GM18505 (cell line): Measurements from ENCODE around the gene HMHB1.

ENCODE experiments used
- ATAC-seq: cut with Tn5 transposase; IDR thresholded peaks from one replicate; pipeline ENCODE4 v1.9.1; 2021; ENCODE audit not compliant: unreplicated experiment
- POLR2A ChIP-seq: IDR thresholded peaks from 4 replicates; pipeline ENCODE4 v1.6.1; 2011; ENCODE audit warnings: borderline replicate concordance; ENCODE audit not compliant: insufficient read depth, insufficient read length; ENCODE audit errors: extremely low read depth

Gene HMHB1

DNA sequence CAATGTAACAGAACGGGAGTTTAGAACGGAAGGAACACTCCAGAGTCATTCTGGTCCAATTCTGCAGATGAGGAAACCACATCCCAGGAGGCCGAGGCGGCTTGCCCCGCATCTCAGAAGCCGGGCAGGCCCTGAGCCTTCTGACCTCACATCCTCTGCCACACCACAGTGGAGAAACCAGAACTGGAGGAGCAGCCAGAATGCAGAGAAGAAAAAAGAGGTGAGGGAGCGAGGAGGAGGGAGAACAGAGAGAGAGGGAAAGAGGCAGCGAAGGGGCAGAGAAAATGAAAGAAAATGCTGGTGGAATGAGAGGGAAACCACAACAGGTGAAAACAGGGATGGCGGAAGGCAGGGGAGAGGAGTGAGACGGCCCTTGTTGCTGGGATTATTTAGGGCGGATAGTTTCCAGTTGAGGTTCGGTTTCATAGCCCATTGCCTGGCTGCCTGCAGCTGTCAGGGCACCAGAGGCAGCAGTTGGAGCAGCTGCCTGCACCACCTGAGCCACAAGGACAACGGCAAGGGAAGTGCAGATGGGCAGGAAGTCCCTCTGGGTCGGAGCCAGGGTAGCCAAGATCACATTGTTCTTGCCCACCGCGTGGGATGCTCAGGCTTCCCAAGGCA is at the start of gene HMHB1:
Gene HMHB1 (plus strand): TSS at position 77 of the 621 bp plus-strand sequence.
- ATAC-seq = no peak
- TF ChIP-seq POLR2A = no peak

DNA sequence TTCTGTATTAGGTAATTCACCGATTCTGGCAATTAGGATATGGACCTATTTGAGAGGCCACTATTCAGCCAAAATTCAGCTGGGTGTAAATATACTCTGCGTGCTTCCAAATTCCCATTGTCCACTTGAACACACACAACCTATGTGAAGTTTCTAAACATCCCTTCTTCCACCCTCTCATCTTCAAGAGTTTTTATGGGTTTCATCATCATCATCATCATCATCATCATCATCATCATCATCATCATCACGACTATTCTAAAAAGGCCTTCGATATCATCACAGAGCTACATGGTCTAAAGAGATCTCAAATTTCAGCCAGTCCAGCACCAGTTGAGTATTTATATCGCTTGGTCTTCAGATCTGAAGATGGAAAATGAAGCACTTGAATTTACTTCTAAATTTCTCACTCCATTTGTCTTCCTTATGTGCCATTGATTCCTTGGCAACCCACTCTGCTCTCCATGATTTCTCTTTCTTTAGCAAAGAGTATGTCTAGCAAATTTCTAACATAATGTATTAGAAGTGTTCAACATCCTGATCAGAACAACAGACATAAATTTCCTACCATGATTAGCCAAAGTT is 49.2 kb upstream of the HMHB1 start:
- ATAC-seq = no peak
- TF ChIP-seq POLR2A = no peak

DNA sequence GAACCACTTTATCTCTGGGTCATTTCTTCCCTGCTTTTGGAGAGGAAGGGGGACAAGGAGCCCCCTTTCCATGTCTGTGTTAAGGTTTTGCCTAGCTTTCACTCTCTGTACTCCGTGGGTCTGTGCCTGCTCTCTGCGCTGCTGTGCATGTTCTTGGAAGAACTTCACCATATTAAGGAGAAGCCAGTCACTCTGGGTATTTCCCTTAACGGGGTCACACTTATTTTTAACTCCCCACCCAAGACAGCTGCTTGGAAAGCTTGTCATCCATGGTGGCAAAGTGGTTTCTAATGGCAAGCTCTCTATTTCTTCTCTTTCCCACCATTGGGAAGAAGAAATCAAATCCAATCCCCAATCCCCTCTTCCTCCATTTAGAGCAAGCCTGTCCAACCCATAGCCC is 44.8 kb upstream of the HMHB1 start:
- ATAC-seq = no peak
- no peak for TF ChIP-seq POLR2A

DNA sequence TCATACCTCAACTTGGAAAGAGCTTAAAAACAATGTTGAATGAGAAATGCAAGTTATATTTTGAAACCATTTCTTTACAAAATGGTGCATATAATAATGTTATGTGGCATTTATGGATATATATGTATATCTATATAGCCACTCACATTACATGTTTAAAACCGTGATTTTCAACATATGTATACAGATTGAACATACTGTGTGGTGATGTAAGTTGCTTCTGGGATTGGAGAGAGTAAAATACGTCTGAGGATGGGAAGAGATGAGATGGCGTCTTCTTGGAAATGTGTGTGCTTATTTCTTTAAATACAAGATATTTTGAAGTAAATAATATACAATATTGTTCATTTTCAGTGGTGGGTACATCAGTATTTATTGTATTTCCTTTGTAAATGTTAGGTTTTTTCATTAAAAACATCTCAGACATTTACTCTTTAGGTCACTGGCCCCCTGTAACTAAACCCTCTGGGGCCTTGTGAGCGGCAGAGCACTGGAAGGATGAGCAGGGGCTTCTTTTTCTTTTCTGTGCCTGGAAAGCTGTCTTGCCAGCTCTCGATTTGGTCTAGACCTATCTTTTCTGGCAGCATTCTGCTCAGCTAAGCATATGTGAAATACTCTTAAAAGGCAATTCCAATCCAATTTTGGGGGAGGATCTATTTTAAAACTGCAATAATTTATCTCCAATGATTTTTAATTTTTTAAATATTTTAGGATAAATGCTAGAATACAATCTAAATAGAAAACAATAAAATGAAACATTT is 42.8 kb upstream of the HMHB1 start:
- no peak for ATAC-seq
- no peak for TF ChIP-seq POLR2A

DNA sequence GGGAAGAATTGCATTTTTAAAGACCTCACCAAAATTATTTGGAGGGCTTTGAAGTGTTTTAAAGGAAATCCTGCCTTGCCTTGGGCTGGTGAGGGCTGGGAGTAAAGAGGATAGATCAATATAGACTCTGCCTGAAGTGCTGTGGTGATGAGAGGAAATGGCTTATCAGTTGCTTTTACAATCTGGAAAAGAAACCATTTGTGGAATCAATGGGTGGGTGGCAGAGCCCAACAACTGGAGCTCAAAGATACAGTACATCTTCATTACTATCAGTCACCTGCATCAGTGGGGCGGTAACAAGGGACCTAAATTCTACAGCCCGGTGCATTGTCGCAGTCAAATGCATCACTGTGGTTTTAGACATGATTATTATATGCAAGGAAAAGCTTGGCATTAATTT is 41.5 kb upstream of the HMHB1 start:
- ATAC-seq = no peak
- no peak for TF ChIP-seq POLR2A

DNA sequence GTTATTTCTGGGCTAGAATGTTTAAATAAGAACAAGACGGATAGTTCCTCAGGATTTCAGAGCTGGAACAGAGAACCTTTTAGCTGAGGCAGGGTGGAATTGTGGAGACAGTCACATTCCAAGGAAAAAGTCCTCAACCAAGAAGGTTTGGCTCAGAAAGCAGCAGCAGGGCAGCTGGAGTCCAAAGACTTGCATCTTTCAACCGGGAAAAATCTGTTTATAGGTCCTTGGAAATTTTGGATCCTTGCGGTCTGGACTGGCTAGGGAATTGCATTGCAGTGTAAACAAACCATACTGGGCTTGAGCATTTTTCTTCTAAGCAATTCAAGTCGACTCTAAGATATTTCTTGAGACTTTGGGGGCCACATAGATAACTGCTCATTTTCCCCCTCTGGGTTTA is 40.8 kb upstream of the HMHB1 start:
- no peak for TF ChIP-seq POLR2A
- no peak for ATAC-seq

DNA sequence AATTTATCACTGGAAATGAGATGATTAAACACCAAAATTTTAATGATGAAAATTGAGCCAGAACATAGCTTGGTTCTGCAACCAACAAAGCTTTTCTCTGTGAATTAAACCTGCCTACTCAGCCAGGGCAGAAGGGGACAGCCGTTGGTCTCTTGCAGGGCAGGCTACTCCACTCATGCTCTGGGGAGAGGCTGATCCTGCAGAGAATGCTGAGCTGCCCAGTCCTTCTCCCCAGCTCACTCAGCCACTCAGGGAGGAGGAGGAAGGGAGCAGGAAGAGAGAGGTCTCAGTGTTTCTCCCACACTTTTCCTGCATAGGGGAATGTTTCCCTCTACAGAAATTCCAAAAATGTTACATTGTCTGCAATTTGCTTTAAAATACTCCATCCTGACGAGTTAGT is 40.4 kb upstream of the HMHB1 start:
- no peak for ATAC-seq

DNA sequence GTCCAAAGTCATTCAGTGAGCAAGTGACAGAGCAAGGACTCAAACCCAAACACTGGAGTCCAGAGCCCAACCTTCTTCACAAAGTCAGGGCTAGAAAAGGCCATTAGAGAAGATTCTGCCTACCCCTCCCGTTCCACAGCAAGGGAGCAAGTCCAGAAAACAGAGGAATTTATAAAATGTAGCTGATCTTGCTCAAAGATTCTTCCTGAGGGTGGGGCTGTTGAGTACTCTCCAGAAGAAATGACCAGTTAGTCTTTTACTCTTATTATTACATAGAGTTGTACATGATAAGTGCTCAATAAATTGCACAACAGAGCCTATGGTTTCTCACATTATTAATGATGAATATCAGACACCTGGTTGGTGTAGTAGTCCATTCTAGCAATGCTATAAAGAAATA is 39.3 kb upstream of the HMHB1 start:
- no peak for ATAC-seq
- no peak for TF ChIP-seq POLR2A

More for the DNA sequence above, 40.4 kb upstream of the HMHB1 start:
- TF ChIP-seq POLR2A = no peak

DNA sequence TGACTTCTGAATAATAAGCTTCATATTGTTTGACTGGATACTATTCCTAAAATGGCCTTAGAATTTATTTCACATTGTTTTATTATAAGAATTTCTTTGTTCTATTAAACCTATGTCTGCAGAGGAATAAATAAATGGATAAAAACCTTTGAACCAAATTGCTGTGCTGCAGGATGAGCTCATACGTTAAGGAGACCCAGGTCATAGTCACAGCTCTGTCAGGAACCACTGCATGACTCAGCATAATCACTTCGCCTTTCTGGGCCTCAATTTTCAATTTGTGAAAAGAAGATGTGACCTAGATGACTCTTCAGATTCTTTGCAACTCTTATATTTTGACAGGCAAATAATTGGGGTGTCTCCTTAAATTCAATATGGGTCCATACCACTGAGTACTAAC is 36.7 kb upstream of the HMHB1 start:
- no peak for ATAC-seq
- TF ChIP-seq POLR2A = no peak

DNA sequence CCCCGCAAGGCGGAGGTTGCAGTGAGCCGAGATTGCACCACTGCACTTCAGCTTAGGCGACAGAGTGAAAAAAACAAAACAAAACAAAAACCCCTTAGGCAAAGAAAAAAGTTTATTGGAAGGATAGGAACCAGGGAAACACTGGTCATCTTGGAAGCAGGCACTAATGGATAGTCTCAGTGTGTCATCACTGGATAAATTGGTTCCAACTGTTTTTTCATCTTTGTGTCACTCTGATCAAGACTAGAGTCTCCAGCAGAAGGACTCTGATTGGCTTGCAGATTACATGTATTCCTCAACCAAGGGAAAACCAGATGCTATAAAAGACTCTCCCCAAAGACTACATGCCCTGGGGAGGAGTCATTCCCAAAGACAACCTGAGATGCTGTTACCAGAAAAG is 35.0 kb upstream of the HMHB1 start:
- no peak for ATAC-seq
- no peak for TF ChIP-seq POLR2A

DNA sequence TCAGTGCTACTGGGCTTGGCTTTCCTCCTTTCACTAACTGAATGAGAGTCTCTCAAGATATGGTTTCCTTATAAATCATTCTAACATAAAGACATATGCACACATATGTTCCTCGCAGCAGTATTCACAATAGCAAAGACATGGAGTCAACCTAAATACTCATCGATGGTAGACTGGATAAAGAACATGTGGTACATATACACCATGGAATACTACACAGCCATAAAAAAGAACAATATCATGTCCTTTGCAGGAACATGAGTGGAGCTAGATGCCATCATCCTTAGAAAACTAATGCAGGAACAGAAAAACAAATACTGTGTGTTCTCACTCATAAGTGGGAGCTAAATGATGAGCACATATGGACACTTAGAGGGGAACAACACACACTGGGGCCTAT is 32.5 kb upstream of the HMHB1 start:
- ATAC-seq = no peak
- TF ChIP-seq POLR2A = no peak

DNA sequence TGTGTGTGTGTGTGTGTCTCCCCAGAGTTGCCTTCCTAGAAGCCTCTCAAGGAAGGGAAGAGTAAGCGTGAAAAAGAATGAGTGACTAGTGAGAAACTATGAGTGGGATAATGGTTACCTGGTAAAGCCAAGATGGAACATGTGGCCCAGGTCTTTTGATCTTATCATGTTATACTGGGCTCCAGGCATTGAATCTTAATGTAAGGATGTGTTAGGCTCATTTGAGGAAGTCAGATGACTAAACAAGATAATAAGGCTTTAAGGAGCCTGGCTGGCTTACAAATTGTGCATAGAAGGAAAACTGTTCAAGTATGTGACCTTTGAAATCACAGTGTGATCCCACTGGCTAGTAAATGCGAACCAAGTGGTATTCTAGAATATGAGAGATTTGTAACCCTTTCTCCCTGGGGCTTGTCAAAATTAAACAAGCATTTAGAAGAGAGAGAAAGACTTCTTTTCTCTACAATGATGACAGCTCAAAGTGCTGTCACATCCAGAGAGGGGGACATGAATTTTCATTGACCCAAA is 29.9 kb upstream of the HMHB1 start:
- ATAC-seq = no peak
- TF ChIP-seq POLR2A = no peak

DNA sequence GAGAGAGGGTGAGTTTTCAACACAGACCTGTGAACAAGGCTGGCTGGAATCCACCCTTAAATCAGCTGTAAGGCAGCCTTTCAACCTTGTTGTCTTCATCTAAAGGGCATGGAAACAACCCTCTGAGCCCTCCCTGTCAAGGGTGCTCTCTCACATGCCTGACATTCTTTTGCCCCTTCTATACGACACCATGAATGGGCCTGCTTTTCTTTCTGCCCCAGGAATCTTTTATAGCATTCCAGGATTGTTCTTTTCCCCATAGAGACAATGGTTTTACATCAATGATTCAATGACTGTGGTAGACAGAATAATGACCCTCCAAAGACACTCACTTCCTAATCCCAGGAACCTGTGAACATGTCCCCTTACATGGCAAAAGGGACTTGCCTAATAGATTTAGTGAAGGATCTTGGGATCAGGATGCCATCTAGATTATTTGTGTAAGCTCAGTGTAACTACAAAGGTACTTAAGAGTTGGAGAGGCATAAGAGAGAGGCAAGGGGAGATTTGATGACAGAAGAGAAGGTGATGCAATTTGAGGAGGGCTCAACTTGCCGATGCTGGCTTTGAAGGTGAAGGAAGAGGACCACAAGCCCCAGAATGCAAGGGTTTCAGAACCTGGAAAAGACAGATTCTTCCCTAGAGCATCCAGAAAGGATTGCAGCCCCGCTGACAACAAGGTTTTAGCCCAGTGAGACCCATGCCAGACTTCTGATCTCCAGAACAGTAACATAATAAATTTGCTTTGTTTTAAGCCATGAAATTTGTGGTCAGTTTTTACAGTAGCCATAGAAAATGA is 29.2 kb upstream of the HMHB1 start:
- no peak for TF ChIP-seq POLR2A
- ATAC-seq = no peak
